GM12872 (cell line): ENCODE measurements around the gene NPHP3.

Experiments used
- TF ChIP-seq, protein P1 (sequence below): IDR thresholded peaks from 3 replicates; pipeline ENCODE4 v1.5.1; 2011; ENCODE audit warnings: low read depth, mild to moderate bottlenecking, low read length, moderate library complexity; ENCODE audit not compliant: insufficient read depth

NPHP3 gene

DNA sequence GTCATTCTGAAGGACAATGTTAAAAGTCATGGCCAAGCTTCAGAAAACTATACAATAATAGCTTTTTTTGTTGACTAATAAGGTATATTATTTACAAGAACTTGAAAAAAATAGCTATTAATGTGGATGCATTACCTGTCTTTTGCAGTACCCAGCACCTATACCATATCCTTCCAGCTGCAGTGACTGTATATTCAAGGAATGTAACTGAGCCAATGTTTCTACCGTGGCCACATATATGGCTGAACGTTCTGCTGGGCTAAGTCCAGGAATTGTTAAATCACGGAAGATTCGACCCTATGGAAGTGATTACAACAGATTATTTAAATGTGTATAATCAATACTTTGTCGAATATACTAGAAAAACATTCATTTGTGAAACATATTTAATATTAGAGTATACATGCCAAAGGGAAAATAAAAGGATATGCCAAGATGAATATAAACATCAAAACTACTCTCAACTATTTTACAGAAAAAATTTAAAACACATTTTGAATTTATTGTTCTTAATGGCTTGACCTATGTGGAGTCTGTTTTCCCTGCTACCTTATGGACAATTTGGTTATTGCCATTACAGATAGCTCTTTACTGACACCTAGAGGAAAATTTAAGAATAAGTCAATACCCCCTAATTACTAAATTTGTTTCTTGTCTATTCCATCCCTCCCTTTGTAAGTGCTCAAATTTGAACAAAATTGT, 80.2 kb downstream of the NPHP3 start:
- TF ChIP-seq, protein P1, sequence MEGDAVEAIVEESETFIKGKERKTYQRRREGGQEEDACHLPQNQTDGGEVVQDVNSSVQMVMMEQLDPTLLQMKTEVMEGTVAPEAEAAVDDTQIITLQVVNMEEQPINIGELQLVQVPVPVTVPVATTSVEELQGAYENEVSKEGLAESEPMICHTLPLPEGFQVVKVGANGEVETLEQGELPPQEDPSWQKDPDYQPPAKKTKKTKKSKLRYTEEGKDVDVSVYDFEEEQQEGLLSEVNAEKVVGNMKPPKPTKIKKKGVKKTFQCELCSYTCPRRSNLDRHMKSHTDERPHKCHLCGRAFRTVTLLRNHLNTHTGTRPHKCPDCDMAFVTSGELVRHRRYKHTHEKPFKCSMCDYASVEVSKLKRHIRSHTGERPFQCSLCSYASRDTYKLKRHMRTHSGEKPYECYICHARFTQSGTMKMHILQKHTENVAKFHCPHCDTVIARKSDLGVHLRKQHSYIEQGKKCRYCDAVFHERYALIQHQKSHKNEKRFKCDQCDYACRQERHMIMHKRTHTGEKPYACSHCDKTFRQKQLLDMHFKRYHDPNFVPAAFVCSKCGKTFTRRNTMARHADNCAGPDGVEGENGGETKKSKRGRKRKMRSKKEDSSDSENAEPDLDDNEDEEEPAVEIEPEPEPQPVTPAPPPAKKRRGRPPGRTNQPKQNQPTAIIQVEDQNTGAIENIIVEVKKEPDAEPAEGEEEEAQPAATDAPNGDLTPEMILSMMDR: peak; percentile 62

DNA sequence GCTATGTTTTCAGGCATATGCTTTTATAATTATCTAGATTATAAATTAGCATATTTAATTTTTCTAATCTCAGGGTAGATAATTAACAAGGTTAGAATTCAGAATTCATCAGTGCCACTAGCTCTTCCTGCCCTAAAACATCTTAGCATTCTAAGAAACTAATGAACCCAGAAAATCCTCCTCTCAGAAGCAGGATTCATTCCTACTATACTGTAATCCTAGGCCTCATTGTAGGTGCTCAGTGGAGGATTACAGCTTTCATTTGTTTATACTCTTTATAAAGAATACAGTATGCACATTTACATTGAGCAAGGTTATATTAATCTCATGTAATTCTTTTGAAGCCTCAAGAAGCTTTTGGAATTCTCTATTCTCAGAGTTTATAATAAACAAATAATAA, 83.5 kb downstream of the NPHP3 start:
- TF ChIP-seq, protein P1: no peak

DNA sequence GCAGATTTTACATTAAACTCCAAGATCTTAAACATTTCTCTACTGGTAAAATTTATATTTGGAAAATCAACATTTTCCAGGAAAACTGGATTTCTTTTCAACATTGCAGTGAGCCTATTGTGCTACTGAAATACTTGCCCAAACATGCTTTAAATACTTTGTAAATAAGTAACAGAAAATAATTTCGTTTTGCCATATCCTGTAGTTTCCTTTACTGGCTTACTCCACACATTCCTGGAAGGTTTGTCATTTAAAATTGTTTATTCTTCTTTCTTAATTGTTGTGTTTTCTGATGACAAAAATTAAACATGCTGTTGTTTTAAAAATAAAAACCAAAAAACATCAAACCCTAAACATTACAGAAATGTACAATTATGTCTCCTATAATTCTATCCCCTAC, 84.6 kb downstream of the NPHP3 start:
- TF ChIP-seq, protein P1: no peak

DNA sequence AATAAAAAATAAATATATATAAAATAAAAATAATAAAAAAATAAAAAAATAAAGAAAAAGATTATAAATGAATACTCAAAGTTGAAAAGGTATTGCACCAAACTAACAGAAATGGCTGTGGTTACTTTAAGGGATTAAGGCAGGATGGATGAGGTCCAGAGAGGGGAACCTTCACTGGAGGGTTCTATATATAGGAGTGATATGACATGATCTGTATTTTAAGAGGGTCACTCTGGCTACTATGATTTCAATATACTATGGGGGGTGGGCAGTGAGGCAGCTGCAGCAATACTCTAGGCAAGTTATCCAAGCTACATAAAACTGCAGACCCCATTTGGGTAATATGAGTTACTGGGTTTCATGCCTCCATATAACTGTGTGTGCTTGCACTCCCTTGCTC, 87.2 kb downstream of the NPHP3 start:
- TF ChIP-seq, protein P1: no peak
